NCI-H2227 (cell line): Measurements from ENCODE around the gene NPRL2.

Experiments used
- DNase-seq: peaks from one replicate; lab custom pipeline; 2025; ENCODE audit not compliant: unreplicated experiment; lab: John Stamatoyannopoulos, UW

Gene NPRL2

GRCh38 chr3:50350527-50351322 lies at the start of gene NPRL2, which contains the start of gene CYB561D2:
Gene NPRL2 (minus strand): TSS chr3:50350775. CDS start chr3:50350652, 123 bp downstream.
Gene CYB561D2 (plus strand): TSS chr3:50350862. CDS start chr3:50351434, 572 bp downstream.
- peak; percentile 92 for DNase-seq

GRCh38 chr3:50396502-50396901 lies 45.9 kb upstream of the NPRL2 start:
- no peak for DNase-seq

- DNase-seq: no peak
These were observed 44.7 kb upstream of the NPRL2 start for GRCh38 chr3:50395070-50395860.

- DNase-seq: no peak
These were observed 42.5 kb upstream of the NPRL2 start for GRCh38 chr3:50393061-50393460.

GRCh38 chr3:50392101-50392715 lies 41.6 kb upstream of the NPRL2 start:
- no peak for DNase-seq

- DNase-seq: no peak
These were observed 40.1 kb upstream of the NPRL2 start for GRCh38 chr3:50390508-50391224.

GRCh38 chr3:50389414-50389767 lies 38.8 kb upstream of the NPRL2 start:
- no peak for DNase-seq

GRCh38 chr3:50388720-50389413 lies 38.3 kb upstream of the NPRL2 start:
- no peak for DNase-seq

GRCh38 chr3:50388016-50388719 lies 37.6 kb upstream of the NPRL2 start:
- DNase-seq: peak; percentile 43

- no peak for DNase-seq
These were observed 35.2 kb upstream of the NPRL2 start for GRCh38 chr3:50385754-50386153.

GRCh38 chr3:50383750-50384149 lies 33.2 kb upstream of the NPRL2 start:
- DNase-seq: no peak

GRCh38 chr3:50382722-50383121 lies 32.1 kb upstream of the NPRL2 start:
- DNase-seq: no peak

GRCh38 chr3:50381383-50381782 lies 30.8 kb upstream of the NPRL2 start:
- DNase-seq: no peak

GRCh38 chr3:50380405-50381085 lies 30.0 kb upstream of the NPRL2 start:
- no peak for DNase-seq

GRCh38 chr3:50378757-50379156 lies 28.2 kb upstream of the NPRL2 start:
- no peak for DNase-seq

GRCh38 chr3:50378024-50378423 lies 27.4 kb upstream of the NPRL2 start:
- DNase-seq: no peak

GRCh38 chr3:50375258-50375931 lies 24.8 kb upstream of the NPRL2 start:
- no peak for DNase-seq

- no peak for DNase-seq
These were observed 24.0 kb upstream of the NPRL2 start for GRCh38 chr3:50374363-50375257.
